ENCODE results near the gene VSIR.
A peak's percentile ranks its signal among the peaks of the same experiment; 100 is the strongest.

The VSIR gene

GRCh38 chr10:71788954-71789353, 15.6 kb upstream of the VSIR start:
- FAIRE-seq, result no peak
- TF ChIP-seq TAF1 (IDR thresholded peaks at IDR 0.05; ENCODE audit: low read depth, low read length) (no peak), SPI1 (IDR thresholded peaks at IDR 0.05; ENCODE audit: low read depth, low read length) (no peak), PAX5 (IDR thresholded peaks at IDR 0.05; ENCODE audit: insufficient read depth, low read length, severe bottlenecking) (no peak), POLR2AphosphoS5 (IDR thresholded peaks at IDR 0.05; ENCODE audit: low read depth, low read length) (no peak), POU2F2 (IDR thresholded peaks at IDR 0.05; ENCODE audit: low read depth, low read length) (no peak)
- no peak for DNase-seq (ENCODE audit: insufficient read length, low spot score)

- DNase-seq (ENCODE audit: insufficient read length, low spot score) (no peak), FAIRE-seq (no peak)
- TF ChIP-seq POU2F2 (IDR thresholded peaks at IDR 0.05; ENCODE audit: low read depth, low read length) (no peak), SPI1 (IDR thresholded peaks at IDR 0.05; ENCODE audit: low read depth, low read length) (no peak), TAF1 (IDR thresholded peaks at IDR 0.05; ENCODE audit: low read depth, low read length) (no peak), PAX5 (IDR thresholded peaks at IDR 0.05; ENCODE audit: insufficient read depth, low read length, severe bottlenecking) (no peak), POLR2AphosphoS5 (IDR thresholded peaks at IDR 0.05; ENCODE audit: low read depth, low read length) (no peak)
Measured at GRCh38 chr10:71784679-71785272, 11.5 kb upstream of the VSIR start.

GRCh38 chr10:71783917-71784678, 10.8 kb upstream of the VSIR start:
- TF ChIP-seq POLR2AphosphoS5 (IDR thresholded peaks at IDR 0.05; ENCODE audit: low read depth, low read length) (no peak), TAF1 (IDR thresholded peaks at IDR 0.05; ENCODE audit: low read depth, low read length) (no peak), SPI1 (IDR thresholded peaks at IDR 0.05; ENCODE audit: low read depth, low read length) (no peak), POLR2A (IDR thresholded peaks at IDR 0.05; ENCODE audit: low read depth, low read length) (no peak), PAX5 (IDR thresholded peaks at IDR 0.05; ENCODE audit: insufficient read depth, low read length, severe bottlenecking) (no peak), POU2F2 (IDR thresholded peaks at IDR 0.05; ENCODE audit: low read depth, low read length) (no peak)
- no peak for FAIRE-seq

GRCh38 chr10:71782917-71783490, 9.7 kb upstream of the VSIR start:
- TF ChIP-seq POLR2A (IDR thresholded peaks at IDR 0.05; ENCODE audit: low read depth, low read length) (no peak), SPI1 (IDR thresholded peaks at IDR 0.05; ENCODE audit: low read depth, low read length) (no peak), POU2F2 (IDR thresholded peaks at IDR 0.05; ENCODE audit: low read depth, low read length) (no peak), PAX5 (IDR thresholded peaks at IDR 0.05; ENCODE audit: insufficient read depth, low read length, severe bottlenecking) (no peak), TAF1 (IDR thresholded peaks at IDR 0.05; ENCODE audit: low read depth, low read length) (no peak)
- peak; percentile 75 for FAIRE-seq
- DNase-seq (ENCODE audit: insufficient read length, low spot score), result no peak

More at GRCh38 chr10:71783917-71784678, 10.8 kb upstream of the VSIR start:
- DNase-seq (ENCODE audit: insufficient read length, low spot score), result no peak

- FAIRE-seq, result no peak
- DNase-seq (ENCODE audit: insufficient read length, low spot score), result no peak
- no peak for TF ChIP-seq SPI1 (IDR thresholded peaks at IDR 0.05; ENCODE audit: low read depth, low read length)
- TF ChIP-seq PAX5 (IDR thresholded peaks at IDR 0.05; ENCODE audit: insufficient read depth, low read length, severe bottlenecking), result no peak
- TF ChIP-seq TAF1 (IDR thresholded peaks at IDR 0.05; ENCODE audit: low read depth, low read length), result no peak
- TF ChIP-seq POLR2A (IDR thresholded peaks at IDR 0.05; ENCODE audit: low read depth, low read length), result no peak
- no peak for TF ChIP-seq POLR2AphosphoS5 (IDR thresholded peaks at IDR 0.05; ENCODE audit: low read depth, low read length)
- TF ChIP-seq POU2F2 (IDR thresholded peaks at IDR 0.05; ENCODE audit: low read depth, low read length), result no peak
Measured at GRCh38 chr10:71782221-71782916, 9.0 kb upstream of the VSIR start.

GRCh38 chr10:71780719-71781118, 7.4 kb upstream of the VSIR start:
- TF ChIP-seq POLR2AphosphoS5 (IDR thresholded peaks at IDR 0.05; ENCODE audit: low read depth, low read length), result no peak
- FAIRE-seq (no peak), DNase-seq (ENCODE audit: insufficient read length, low spot score) (no peak)

- TF ChIP-seq TAF1 (IDR thresholded peaks at IDR 0.05; ENCODE audit: low read depth, low read length) (no peak), POLR2AphosphoS5 (IDR thresholded peaks at IDR 0.05; ENCODE audit: low read depth, low read length) (no peak), PAX5 (IDR thresholded peaks at IDR 0.05; ENCODE audit: insufficient read depth, low read length, severe bottlenecking) (no peak), SPI1 (IDR thresholded peaks at IDR 0.05; ENCODE audit: low read depth, low read length) (no peak), POLR2A (IDR thresholded peaks at IDR 0.05; ENCODE audit: low read depth, low read length) (no peak), POU2F2 (IDR thresholded peaks at IDR 0.05; ENCODE audit: low read depth, low read length) (no peak)
- FAIRE-seq (no peak), DNase-seq (ENCODE audit: insufficient read length, low spot score) (no peak)
Measured at GRCh38 chr10:71780156-71780555, 6.8 kb upstream of the VSIR start.

- FAIRE-seq, result no peak
- DNase-seq (ENCODE audit: insufficient read length, low spot score), result no peak
- TF ChIP-seq POLR2A (IDR thresholded peaks at IDR 0.05; ENCODE audit: low read depth, low read length) (no peak), POU2F2 (IDR thresholded peaks at IDR 0.05; ENCODE audit: low read depth, low read length) (no peak), POLR2AphosphoS5 (IDR thresholded peaks at IDR 0.05; ENCODE audit: low read depth, low read length) (no peak), PAX5 (IDR thresholded peaks at IDR 0.05; ENCODE audit: insufficient read depth, low read length, severe bottlenecking) (no peak), SPI1 (IDR thresholded peaks at IDR 0.05; ENCODE audit: low read depth, low read length) (no peak), TAF1 (IDR thresholded peaks at IDR 0.05; ENCODE audit: low read depth, low read length) (no peak)
Measured at GRCh38 chr10:71779641-71780040, 6.3 kb upstream of the VSIR start.

GRCh38 chr10:71778071-71778825, 4.9 kb upstream of the VSIR start:
- no peak for FAIRE-seq

More at GRCh38 chr10:71778071-71778825, 4.9 kb upstream of the VSIR start:
- DNase-seq (ENCODE audit: insufficient read length, low spot score), result no peak
- no peak for TF ChIP-seq SPI1 (IDR thresholded peaks at IDR 0.05; ENCODE audit: low read depth, low read length)
- no peak for TF ChIP-seq PAX5 (IDR thresholded peaks at IDR 0.05; ENCODE audit: insufficient read depth, low read length, severe bottlenecking)
- TF ChIP-seq TAF1 (IDR thresholded peaks at IDR 0.05; ENCODE audit: low read depth, low read length), result no peak
- TF ChIP-seq POLR2AphosphoS5 (IDR thresholded peaks at IDR 0.05; ENCODE audit: low read depth, low read length), result no peak
- no peak for TF ChIP-seq POU2F2 (IDR thresholded peaks at IDR 0.05; ENCODE audit: low read depth, low read length)
- no peak for TF ChIP-seq POLR2A (IDR thresholded peaks at IDR 0.05; ENCODE audit: low read depth, low read length)
